Neural crest cell (in vitro differentiated cells): ENCODE data around the gene SVOP. TPM values are rescaled to one million over a fixed set of nuclear protein-coding genes. Genes with fewer than 3 reads are reported as not detected.
"Not testable (repeated sequence)": the region's sequence is repeated elsewhere in the genome, so short reads cannot be mapped to it uniquely, and the experiment has no call there.

Experiments used
- DNase-seq: peaks from one replicate; pipeline ENCODE4 v3.0.0; 2021; ENCODE audit warnings: low read depth, mixed read lengths, low spot score
- H3K27ac Mint-ChIP-seq: one replicate; pipeline ENCODE4 v1.8.0; 2021; ENCODE audit warnings: mild to moderate bottlenecking, mixed read lengths; ENCODE audit not compliant: unreplicated experiment
- H3K27me3 Mint-ChIP-seq: 2 replicates; pipeline ENCODE4 v1.8.0; 2021; ENCODE audit warnings: low read depth, mild to moderate bottlenecking, mixed read lengths
- H3K36me3 Mint-ChIP-seq: 2 replicates; pipeline ENCODE4 v1.8.0; 2021; ENCODE audit warnings: low read depth, mild to moderate bottlenecking, mixed read lengths
- H3K4me1 Mint-ChIP-seq: 2 replicates; pipeline ENCODE4 v1.8.0; 2021; ENCODE audit warnings: mixed read lengths
- H3K4me3 Mint-ChIP-seq: one replicate; pipeline ENCODE4 v1.8.0; 2021; ENCODE audit warnings: mild to moderate bottlenecking, mixed read lengths
- H3K9me3 Mint-ChIP-seq: 2 replicates; pipeline ENCODE4 v1.8.0; 2021; ENCODE audit warnings: mixed read lengths
- CTCF ChIP-seq: fragments of 200-600 bp; sonication (generic); conservative IDR thresholded peaks from 2 replicates; pipeline ENCODE4 v1.5.0; 2021; ENCODE audit warnings: antibody characterized with exemption, mild to moderate bottlenecking
- total RNA-seq: library from RNA; stranded (reverse); gene quantifications from 2 replicates; pipeline ENCODE4 v1.2.1, GENCODE V29; 2021

SVOP gene
- total RNA-seq, 1 donor from 2014 or later: 1.9 TPM

GRCh38 chr12:109044241-109044640 is 23.4 kb upstream of the SVOP start:
- Mint-ChIP-seq H3K4me3 (no peak overlapping the region), H3K9me3 (no peaks in the 10 kb centered on the region), H3K27me3 (peaks cover 62% of the 10 kb centered on the region), H3K4me1 (no peaks in the 10 kb centered on the region), H3K27ac (no peak overlapping the region), H3K36me3 (no peaks in the 10 kb centered on the region)
- DNase-seq: no peak
- no peak for TF ChIP-seq CTCF

GRCh38 chr12:109036975-109037374 is 16.1 kb upstream of the SVOP start:
- no peak overlapping the region for H3K27ac Mint-ChIP-seq
- DNase-seq: no peak
- H3K9me3 Mint-ChIP-seq: no peaks in the 10 kb centered on the region
- no peak overlapping the region for H3K4me3 Mint-ChIP-seq
- no peaks in the 10 kb centered on the region for H3K36me3 Mint-ChIP-seq
- peaks cover 58% of the 10 kb centered on the region for H3K27me3 Mint-ChIP-seq
- no peaks in the 10 kb centered on the region for H3K4me1 Mint-ChIP-seq
- no peak for TF ChIP-seq CTCF

- H3K4me3 Mint-ChIP-seq: no peak overlapping the region
- DNase-seq: no peak
- H3K9me3 Mint-ChIP-seq: no peaks in the 10 kb centered on the region
- H3K4me1 Mint-ChIP-seq: no peaks in the 10 kb centered on the region
- no peak overlapping the region for H3K27ac Mint-ChIP-seq
- no peak for TF ChIP-seq CTCF
- no peaks in the 10 kb centered on the region for H3K36me3 Mint-ChIP-seq
- peaks cover 66% of the 10 kb centered on the region for H3K27me3 Mint-ChIP-seq
These were observed 12.7 kb upstream of the SVOP start for GRCh38 chr12:109033239-109034196.

- H3K36me3 Mint-ChIP-seq: no peaks in the 10 kb centered on the region
- H3K4me1 Mint-ChIP-seq: no peaks in the 10 kb centered on the region
- H3K9me3 Mint-ChIP-seq: no peaks in the 10 kb centered on the region
- H3K27ac Mint-ChIP-seq: no peak overlapping the region
- peaks cover 66% of the 10 kb centered on the region for H3K27me3 Mint-ChIP-seq
- no peak for DNase-seq
- no peak overlapping the region for H3K4me3 Mint-ChIP-seq
- no peak for TF ChIP-seq CTCF
These were observed 8.5 kb upstream of the SVOP start for GRCh38 chr12:109029411-109029810.

- H3K27ac Mint-ChIP-seq, DNase-seq, H3K4me1 Mint-ChIP-seq, H3K4me3 Mint-ChIP-seq, H3K9me3 Mint-ChIP-seq, H3K36me3 Mint-ChIP-seq: not testable (repeated sequence)
- H3K27me3 Mint-ChIP-seq: peaks cover 60% of the 10 kb centered on the region
These were observed 7.8 kb upstream of the SVOP start for GRCh38 chr12:109028624-109029023.

- no peak overlapping the region for H3K27ac Mint-ChIP-seq
- H3K4me1 Mint-ChIP-seq: no peaks in the 10 kb centered on the region
- H3K9me3 Mint-ChIP-seq: no peaks in the 10 kb centered on the region
- no peak for TF ChIP-seq CTCF
- H3K4me3 Mint-ChIP-seq: no peak overlapping the region
- no peaks in the 10 kb centered on the region for H3K36me3 Mint-ChIP-seq
- DNase-seq: no peak
- peaks cover 52% of the 10 kb centered on the region for H3K27me3 Mint-ChIP-seq
These were observed 6.9 kb upstream of the SVOP start for GRCh38 chr12:109027767-109028166.
